HG03575 (cell line): Measurements from ENCODE around the gene HDAC3.
"Not testable (repeated sequence)": the region's sequence is repeated elsewhere in the genome, so short reads cannot be mapped to it uniquely, and the experiment has no call there.

Experiments
- ATAC-seq: cut with Tn5 transposase; IDR thresholded peaks from one replicate; pipeline ENCODE4 v1.9.1; 2021; ENCODE audit not compliant: unreplicated experiment, insufficient number of reproducible peaks, low FRiP score; ENCODE audit errors: extremely low read depth

The HDAC3 gene

GRCh38 chr5:141609921-141610320 is 26.7 kb downstream of the HDAC3 start:
- ATAC-seq = not testable (repeated sequence)

GRCh38 chr5:141609044-141609443 is 27.6 kb downstream of the HDAC3 start:
- no peak for ATAC-seq

GRCh38 chr5:141608557-141608956 is 28.1 kb downstream of the HDAC3 start:
- ATAC-seq = no peak

GRCh38 chr5:141608046-141608445 is 28.6 kb downstream of the HDAC3 start:
- ATAC-seq = no peak

- peak; percentile 86 for ATAC-seq
Observed at GRCh38 chr5:141605523-141606277, 30.9 kb downstream of the HDAC3 start.

- no peak for ATAC-seq
Observed at GRCh38 chr5:141603923-141604717, 32.5 kb downstream of the HDAC3 start.

- ATAC-seq = no peak
Observed at GRCh38 chr5:141602606-141603005, 34.0 kb downstream of the HDAC3 start.

GRCh38 chr5:141598391-141599345 is 38.0 kb downstream of the HDAC3 start:
- no peak for ATAC-seq

GRCh38 chr5:141597814-141598213 is 38.8 kb downstream of the HDAC3 start:
- ATAC-seq = no peak

GRCh38 chr5:141597394-141597793 is 39.3 kb downstream of the HDAC3 start:
- no peak for ATAC-seq

- ATAC-seq = no peak
Observed at GRCh38 chr5:141596867-141597266, 39.8 kb downstream of the HDAC3 start.

GRCh38 chr5:141590127-141590526 is 46.5 kb downstream of the HDAC3 start:
- ATAC-seq = no peak

- ATAC-seq = no peak
Observed at GRCh38 chr5:141586246-141586645, 50.4 kb downstream of the HDAC3 start.

GRCh38 chr5:141585594-141585993 is 51.1 kb downstream of the HDAC3 start:
- no peak for ATAC-seq

- no peak for ATAC-seq
Observed at GRCh38 chr5:141574122-141574510, 62.5 kb downstream of the HDAC3 start.

GRCh38 chr5:141573489-141574121 is 63.0 kb downstream of the HDAC3 start:
- ATAC-seq = no peak
